ENCODE data around the gene MAGI1. TPM values are rescaled to one million over a fixed set of nuclear protein-coding genes. Genes with fewer than 3 reads are reported as not detected.
"Not testable (repeated sequence)": the region's sequence is repeated elsewhere in the genome, so short reads cannot be mapped to it uniquely, and the experiment has no call there.

MAGI1 gene
- polyA plus RNA-seq, 1 donor: 14.9 TPM

GRCh38 chr3:65616563-65616962 is 422.2 kb downstream of the MAGI1 start:
- DNase-seq: no peak

GRCh38 chr3:65615329-65615728 is 423.4 kb downstream of the MAGI1 start:
- DNase-seq: no peak

GRCh38 chr3:65614585-65614984 is 424.1 kb downstream of the MAGI1 start:
- no peak for DNase-seq

DNA sequence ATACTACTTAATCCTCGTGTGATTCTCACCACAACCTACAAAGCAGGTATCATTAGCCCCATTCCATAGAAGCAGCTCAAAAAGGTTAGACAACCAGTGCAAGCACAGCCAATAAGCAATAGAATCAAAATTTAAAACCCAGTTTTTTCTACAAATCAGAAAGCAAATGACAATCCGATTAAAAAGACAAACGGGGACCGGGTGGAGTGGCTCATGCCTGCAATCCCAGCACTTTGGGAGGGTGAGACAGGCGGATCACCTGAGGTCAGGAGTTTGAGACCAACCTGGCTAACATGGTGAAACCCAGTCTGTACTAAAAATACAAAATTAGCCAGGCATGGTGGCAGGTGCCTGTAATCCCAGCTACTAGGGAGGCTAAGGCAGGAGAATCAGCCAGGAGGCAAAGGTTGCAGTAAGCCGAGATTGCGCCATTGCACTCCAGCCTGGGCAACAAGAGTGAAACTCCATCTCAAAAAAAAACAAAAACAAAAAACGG is 430.7 kb downstream of the MAGI1 start:
- not testable (repeated sequence) for DNase-seq

DNA sequence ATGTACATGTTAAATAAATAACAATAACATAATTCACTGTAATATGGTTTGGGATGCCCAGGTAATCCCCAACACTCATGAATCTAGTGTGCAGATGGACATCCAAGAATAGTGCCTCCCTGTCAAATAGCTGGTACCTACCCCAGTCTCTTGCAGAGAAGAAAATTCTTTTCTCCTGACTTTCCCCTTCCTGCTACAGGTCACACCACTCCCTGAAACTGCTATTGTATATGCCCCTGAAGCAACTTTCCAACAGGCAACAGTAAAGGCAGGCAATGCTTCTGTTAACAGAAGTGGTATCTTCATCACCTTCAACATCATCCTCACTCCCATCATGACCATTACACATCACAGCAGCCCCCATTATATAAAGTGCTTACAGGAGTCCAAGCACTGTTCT is 431.6 kb downstream of the MAGI1 start:
- DNase-seq: no peak

DNA sequence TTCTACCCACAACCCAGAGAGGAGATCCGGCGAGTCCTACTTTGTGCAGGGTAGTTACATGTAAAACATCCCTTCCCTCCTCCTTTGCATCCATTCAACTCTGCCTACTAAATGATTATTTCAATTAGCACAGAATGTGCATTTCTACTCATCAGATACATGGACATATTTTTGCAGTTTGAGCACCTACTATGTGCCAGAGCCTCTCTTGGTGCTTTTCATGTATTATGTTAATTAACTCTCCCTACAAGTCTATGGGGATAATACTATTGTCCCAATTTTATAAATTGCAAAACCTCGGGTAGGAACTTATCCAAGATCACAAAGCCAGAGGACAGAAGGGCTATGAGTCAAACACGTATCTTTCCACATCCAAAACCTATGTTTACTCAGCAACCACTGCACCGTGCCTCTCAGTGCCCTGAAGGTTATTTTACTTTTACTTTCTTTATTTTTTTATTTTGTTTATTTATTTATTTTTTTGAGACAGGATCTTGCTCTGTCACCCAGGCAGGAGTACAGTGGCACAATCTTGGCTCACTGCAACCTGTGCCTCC is 432.8 kb downstream of the MAGI1 start:
- no peak for DNase-seq

DNA sequence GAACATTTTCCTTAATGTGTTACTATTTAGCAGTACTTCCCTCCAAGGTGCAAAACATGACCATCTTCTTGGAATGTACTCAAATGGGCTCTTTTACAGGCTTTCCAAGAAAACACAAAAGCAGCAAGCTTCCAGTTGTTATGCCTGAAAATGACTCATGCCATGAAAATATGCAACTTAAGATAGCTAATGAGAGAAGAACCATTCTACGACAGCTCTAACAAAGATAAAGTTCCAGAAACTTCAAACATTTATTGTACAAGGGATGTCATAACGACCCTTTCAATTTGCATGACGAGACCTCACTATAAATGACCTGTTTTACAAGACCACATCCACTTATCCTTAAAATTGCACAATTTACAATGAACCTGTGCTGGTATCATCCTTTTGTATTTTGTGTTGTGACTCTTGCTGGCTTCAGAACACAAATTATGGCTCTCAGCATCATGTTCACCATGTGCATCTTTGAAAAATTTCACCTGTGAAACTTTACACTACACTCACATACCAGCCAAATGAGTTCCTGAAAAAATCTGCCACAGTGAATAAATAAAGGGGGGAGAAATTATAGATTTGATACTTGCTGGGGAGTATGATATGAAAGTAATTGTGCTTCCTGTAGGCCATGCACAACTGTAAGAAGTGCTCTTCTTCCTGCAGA is 433.7 kb downstream of the MAGI1 start:
- no peak for DNase-seq

DNA sequence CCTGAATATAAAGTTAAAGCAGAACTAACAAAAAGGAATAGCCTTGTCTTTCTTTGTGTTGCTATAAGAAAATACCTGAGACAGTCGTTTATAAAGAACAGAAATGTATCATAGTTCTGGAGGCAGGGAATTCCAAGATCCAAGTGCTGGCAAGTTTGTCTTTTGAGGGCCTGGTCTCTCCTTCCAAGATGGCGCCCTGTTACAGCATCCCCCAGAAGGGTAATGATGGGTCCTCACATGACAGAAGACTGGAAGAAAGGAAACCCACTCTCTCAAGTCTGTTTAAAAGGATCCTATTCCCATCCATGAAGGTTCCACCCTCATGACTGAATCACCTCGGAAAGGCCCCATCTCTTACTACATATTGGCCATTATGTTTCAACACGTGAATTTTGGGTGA is 435.1 kb downstream of the MAGI1 start:
- no peak for DNase-seq

DNA sequence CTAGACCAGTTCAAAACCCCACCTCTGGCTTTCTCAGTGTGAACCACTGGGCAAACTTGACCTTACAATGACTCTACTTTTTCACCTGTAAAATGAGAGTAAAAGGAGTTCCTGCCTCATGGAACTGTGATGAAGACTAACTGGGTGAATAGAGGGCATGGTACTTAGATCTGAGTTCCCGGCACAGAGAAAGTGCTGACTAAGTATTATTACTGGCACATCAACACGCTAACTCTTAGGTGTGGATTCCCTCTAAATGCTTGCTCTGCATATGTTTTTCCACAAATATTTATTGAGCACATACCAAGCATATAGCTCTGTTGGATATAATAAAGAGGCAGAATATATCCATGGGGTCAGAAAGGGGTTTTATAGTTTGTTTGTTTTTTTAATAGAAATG is 437.8 kb downstream of the MAGI1 start:
- no peak for DNase-seq

- no peak for DNase-seq
Measured at GRCh38 chr3:65597952-65598413, 440.7 kb downstream of the MAGI1 start.

GRCh38 chr3:65597226-65597951 is 441.3 kb downstream of the MAGI1 start:
- no peak for DNase-seq

DNA sequence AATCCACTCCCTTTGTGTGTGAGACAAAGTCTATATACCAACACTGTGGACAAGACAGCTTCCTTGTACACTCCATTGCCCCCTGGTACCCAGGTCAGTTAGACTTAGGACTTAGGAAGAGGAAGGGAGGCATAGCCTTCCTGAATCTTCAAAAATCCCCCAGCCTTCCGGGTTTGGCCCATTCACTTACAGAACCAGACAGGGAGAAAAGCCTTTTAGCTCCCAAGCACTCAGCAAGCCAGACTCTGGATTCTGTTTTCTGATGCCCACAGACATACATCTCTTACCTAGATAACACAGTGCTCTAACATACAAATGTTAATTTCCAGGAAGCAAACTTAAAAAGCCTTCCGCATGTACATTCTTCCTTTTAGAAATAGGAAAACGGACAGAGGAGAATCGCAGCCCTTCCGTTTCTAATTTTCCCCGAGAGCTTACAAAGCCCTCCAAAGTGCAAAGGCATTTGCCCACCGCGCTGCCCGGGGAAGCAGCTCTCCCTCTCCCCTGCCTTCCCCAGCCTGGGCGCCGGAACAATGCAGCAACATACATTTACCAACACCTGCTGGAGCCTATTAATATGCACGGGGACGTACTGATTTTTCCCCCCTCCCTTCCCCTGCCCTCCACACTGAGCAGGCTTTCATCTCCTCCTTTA is 442.0 kb downstream of the MAGI1 start:
- no peak for DNase-seq

GRCh38 chr3:65596029-65596300 is 442.8 kb downstream of the MAGI1 start:
- DNase-seq: no peak

DNA sequence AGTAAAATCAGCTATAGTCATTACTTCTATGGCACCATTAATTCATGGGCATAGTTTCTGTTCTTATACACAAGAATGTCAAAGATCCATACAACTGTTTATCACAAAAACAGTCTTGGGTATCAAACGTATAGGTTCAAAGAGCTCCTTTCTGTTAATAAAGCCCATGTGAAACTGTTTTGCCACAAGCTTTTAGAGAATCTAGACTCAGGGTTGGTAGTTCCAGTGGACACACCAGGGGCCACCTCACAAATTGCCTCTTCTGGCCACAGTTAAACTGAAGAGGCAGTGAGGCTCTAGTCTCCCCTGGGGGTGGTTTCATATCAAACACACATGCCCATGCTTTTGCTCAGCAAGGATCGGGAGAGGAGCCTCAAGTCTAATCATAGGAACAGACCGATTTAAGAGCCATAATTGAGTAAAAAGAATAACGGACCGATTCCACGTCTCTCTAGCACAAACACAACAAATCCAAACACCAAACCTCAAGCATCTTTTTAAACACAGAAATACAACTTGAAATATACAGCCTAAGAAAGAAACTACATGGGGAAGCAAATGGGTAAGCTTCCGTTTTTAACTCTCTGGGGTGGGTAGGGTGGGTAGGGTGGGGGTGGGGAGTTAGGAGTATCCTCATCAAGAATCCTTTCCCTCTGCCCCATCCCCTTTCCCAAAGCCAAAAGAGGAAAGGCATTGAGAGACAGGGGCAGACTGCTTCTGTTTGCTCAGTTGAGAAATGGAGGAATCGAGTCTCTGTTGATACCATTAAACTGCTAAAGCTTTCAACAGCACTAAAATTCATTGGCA is 443.3 kb downstream of the MAGI1 start:
- DNase-seq: no peak

DNA sequence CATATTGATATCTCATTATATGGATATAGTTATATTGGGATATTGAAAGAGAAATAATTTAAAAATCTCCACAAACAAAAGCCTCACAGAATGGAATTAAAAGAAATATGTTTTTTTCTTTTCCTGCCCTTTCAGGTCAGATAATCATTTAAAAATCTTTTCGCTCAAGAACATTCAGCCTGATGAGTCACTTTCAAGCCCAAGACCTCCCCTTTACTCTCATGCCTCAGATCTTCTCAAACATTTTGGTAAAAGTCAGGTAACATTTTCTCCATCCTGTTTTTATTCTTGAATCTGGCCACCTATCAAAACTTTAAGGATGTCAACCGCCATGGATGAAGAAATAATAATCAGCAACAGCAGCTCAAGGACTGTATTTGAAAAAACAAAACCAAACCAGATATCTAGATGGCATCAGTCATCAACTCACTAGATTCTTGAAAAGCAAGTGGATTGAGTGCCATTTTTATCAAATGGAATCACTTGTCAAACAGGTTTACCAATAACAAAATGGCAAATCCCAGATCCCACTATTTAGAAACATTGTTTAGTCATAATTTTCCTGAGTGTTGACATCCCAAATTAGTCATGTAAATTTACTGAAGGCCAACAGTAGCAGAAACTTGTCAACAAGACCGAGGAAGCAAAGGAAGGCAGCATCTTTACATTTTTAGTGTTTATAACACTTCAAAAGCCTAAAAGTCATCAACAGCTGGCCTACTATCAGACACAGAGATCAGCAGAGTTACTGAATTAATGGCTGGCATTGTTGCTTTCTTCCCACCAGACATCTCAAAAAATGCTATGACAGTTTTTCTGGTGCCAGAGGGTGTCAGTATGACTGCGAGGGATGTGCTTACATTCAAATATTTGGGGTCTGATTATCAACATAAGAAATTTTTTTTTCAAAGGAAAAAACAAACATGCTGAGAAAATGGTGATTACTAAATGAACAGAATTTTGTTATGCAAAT is 444.7 kb downstream of the MAGI1 start:
- DNase-seq: no peak

DNA sequence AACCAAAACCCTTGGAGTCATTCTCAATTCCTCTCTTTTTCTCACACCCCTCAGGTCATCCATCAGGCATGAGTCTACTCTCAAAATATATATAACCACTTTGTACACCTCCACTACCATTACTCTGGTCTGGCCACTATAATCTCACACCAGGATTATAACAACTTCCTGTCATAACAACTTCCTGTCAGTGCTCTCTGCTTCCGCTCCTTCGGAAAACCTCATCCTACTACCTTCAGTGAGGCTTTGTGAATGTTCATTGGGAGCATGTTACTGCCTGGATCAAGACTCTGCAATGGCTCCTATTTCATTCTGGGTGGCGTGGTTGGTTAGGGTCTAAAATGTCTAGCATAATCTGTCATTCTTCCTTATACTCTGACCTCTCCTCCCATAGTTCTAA is 447.4 kb downstream of the MAGI1 start:
- DNase-seq: no peak

DNA sequence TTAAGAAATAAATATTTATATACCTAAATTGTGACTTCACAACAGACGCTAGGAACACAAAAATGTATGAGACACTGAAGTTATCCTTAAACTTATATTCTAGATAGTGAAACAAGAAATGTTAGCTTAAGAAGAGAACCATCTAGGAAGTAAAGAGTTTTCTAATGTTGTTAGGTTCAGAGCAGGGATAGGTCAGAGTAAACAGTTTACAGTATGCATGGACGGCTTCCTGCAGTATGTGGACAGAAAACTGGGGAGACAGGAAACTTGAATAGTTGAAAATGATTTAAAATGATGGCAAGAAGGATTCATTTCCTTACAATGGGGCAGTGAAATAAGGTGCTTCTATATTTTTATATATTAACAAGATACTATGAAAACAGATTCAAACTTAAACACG is 449.8 kb downstream of the MAGI1 start:
- DNase-seq: no peak

GRCh38 chr3:65587650-65588439 is 450.9 kb downstream of the MAGI1 start:
- DNase-seq: no peak

DNA sequence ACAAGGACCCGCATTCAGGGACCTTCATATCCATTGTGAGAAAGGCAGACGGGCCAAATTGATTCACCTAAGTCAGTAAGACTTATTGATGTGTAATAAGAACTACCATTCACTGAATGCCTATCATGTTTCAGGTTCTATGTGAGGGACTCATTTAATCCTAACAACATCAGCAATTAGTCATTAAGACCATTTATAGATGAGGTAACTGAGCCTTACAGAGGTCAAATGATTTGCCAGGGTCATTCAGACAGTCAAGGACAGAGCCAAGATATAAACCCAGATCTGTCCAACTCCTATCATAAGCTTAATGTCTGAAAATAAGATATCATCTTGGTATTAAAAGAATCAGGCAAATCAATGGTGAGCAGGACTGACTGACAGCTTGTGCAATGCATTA is 453.8 kb downstream of the MAGI1 start:
- no peak for DNase-seq

- DNase-seq: no peak
Measured at GRCh38 chr3:65584002-65584401, 454.7 kb downstream of the MAGI1 start.

GRCh38 chr3:65583188-65583587 is 455.5 kb downstream of the MAGI1 start:
- DNase-seq: no peak

Data from hindlimb muscle (tissue), 1 donor.